A549 (cell line): Measurements from ENCODE around the gene FKBP7. TPM values are rescaled to one million over a fixed set of nuclear protein-coding genes. Genes with fewer than 3 reads are reported as not detected.
"Not testable (repeated sequence)": the region's sequence is repeated elsewhere in the genome, so short reads cannot be mapped to it uniquely, and the experiment has no call there.

Source experiments
- ATAC-seq, 2 experiments: fragments of 200-7000 bp in 1 of 2; fragments of >200 bp in 1 of 2; cut with Nextera tagmentation in 1 of 2; cut with Tn5 transposase in 1 of 2; 3 replicates each; pipeline versions ENCODE4 v1.8.0 to v1.9.1; 2018 to 2020; ENCODE audit warnings: mild to moderate bottlenecking in 1 of 2, moderate library complexity in 1 of 2
- CTCF ChIA-PET: fragments of 300-600 bp; sonication (Branson Sonifier 250); formaldehyde crosslinking; extraction: SDS; loops from one replicate; lab custom pipeline; 2021; ENCODE audit warnings: antibody characterized with exemption, inconsistent platforms; lab: Yijun Ruan, JAX
- POLR2A ChIA-PET: fragments of 350-600 bp; formaldehyde crosslinking; extraction: SDS; loops from one replicate; lab custom pipeline; 2021; ENCODE audit warnings: antibody characterized with exemption, inconsistent platforms; lab: Yijun Ruan, JAX
- DNase-seq, 2 experiments: peaks; one replicate each; pipeline versions ENCODE4 v3.0.0 to v3.0.0-alpha.2; 2011 to 2016; ENCODE audit warnings: low read depth in 1 of 2, low spot score in 1 of 2
- FAIRE-seq: peaks from 2 replicates; lab custom pipeline; 2011; peaks lifted over from hg19 to GRCh38; lab: Jason Lieb, UNC
- H3K27ac ChIP-seq, 2 experiments: fragments of >200 bp; sonication (Bioruptor Twin); formaldehyde crosslinking; 3 replicates each; pipeline ENCODE4 v1.5.1; 2016 to 2017
- H3K4me1 ChIP-seq: fragments of >200 bp; sonication (Bioruptor Twin); formaldehyde crosslinking; 3 replicates; pipeline ENCODE4 v1.6.1; 2016
- H3K4me2 ChIP-seq: fragments of >200 bp; sonication (Bioruptor Twin); formaldehyde crosslinking; 3 replicates; pipeline ENCODE4 v1.6.1; 2016
- H3K4me3 ChIP-seq: fragments of >200 bp; sonication (Bioruptor Twin); formaldehyde crosslinking; 3 replicates; pipeline ENCODE4 v1.5.1; 2016
- H3K9me3 ChIP-seq: fragments of >200 bp; sonication (Bioruptor Twin); formaldehyde crosslinking; 3 replicates; pipeline ENCODE4 v1.6.1; 2016
- CBX2 ChIP-seq: fragments of 200-600 bp; sonication (generic); IDR thresholded peaks from 2 replicates; pipeline ENCODE4 v1.6.1; 2016; ENCODE audit warnings: low read depth, mild to moderate bottlenecking, borderline replicate concordance
- CBX8 ChIP-seq: fragments of 200-600 bp; sonication (generic); IDR thresholded peaks from 2 replicates; pipeline ENCODE4 v1.6.1; 2016
- CHD2 ChIP-seq: fragments of 150-350 bp; IDR thresholded peaks from 2 replicates; pipeline ENCODE4 v1.6.1; 2014; ENCODE audit warnings: low read length; ENCODE audit not compliant: partially characterized antibody
- CHD4 ChIP-seq: fragments of 200-600 bp; sonication (generic); IDR thresholded peaks from 2 replicates; pipeline ENCODE4 v1.6.1; 2016; ENCODE audit warnings: antibody characterized with exemption, mild to moderate bottlenecking, borderline replicate concordance
- EP300 ChIP-seq, 2 experiments: fragments of >200 bp; sonication (Bioruptor Twin); formaldehyde crosslinking; IDR thresholded peaks; 2 replicates in 1 of 2; 3 replicates in 1 of 2; pipeline ENCODE4 v1.6.1; 2016 to 2017
- ESRRA ChIP-seq: fragments of 150-350 bp; IDR thresholded peaks from 2 replicates; pipeline ENCODE4 v1.6.1; 2014; ENCODE audit warnings: mild to moderate bottlenecking, low read length, borderline replicate concordance
- FOSB ChIP-seq: fragments of 250-450 bp; sonication (Bioruptor Pico); IDR thresholded peaks from 2 replicates; pipeline ENCODE4 v1.5.0; 2020; ENCODE audit warnings: mild to moderate bottlenecking, moderate library complexity
- FOSL2 ChIP-seq, 2 experiments: fragments of 450-650 bp in 1 of 2; fragments of >200 bp in 1 of 2; sonication (Bioruptor Twin) in 1 of 2; formaldehyde crosslinking; IDR thresholded peaks; 2 replicates each; pipeline versions ENCODE4 v1.5.0 to v1.6.1; 2016 to 2020; ENCODE audit warnings: mild to moderate bottlenecking in 1 of 2, moderate library complexity in 1 of 2
- FOXS1 ChIP-seq: fragments of 250-450 bp; sonication (Bioruptor Pico); IDR thresholded peaks from 2 replicates; pipeline ENCODE4 v1.5.0; 2020; ENCODE audit warnings: mild to moderate bottlenecking, moderate library complexity
- HMGXB4 ChIP-seq: fragments of 250-450 bp; sonication (Bioruptor Pico); IDR thresholded peaks from 2 replicates; pipeline ENCODE4 v1.5.0; 2021; ENCODE audit warnings: mild to moderate bottlenecking, moderate library complexity, borderline replicate concordance
- KDM1A ChIP-seq: fragments of 200-600 bp; sonication (generic); IDR thresholded peaks from 2 replicates; pipeline ENCODE4 v1.6.1; 2016; ENCODE audit warnings: low read depth, mild to moderate bottlenecking
- MAZ ChIP-seq: fragments of 150-350 bp; IDR thresholded peaks from 2 replicates; pipeline ENCODE4 v1.6.1; 2014; ENCODE audit warnings: antibody characterized with exemption, low read depth, low read length, borderline replicate concordance
- NFE2L2 ChIP-seq: fragments of 150-350 bp; conservative IDR thresholded peaks from 2 replicates; pipeline ENCODE4 v1.6.1; 2014; ENCODE audit warnings: low read length
- PBX3 ChIP-seq: IDR thresholded peaks from 2 replicates; pipeline ENCODE4 v1.6.1; 2012
- PHF8 ChIP-seq: fragments of 200-600 bp; sonication (generic); IDR thresholded peaks from 2 replicates; pipeline ENCODE4 v1.6.1; 2016; ENCODE audit warnings: low read depth, mild to moderate bottlenecking, antibody characterized with exemption, moderate library complexity, borderline replicate concordance
- TFCP2L1 ChIP-seq: fragments of 250-450 bp; sonication (Bioruptor Pico); IDR thresholded peaks from 2 replicates; pipeline ENCODE4 v1.5.0; 2021; ENCODE audit warnings: mild to moderate bottlenecking
- ZC3H11A ChIP-seq: fragments of 450-650 bp; IDR thresholded peaks from 2 replicates; pipeline ENCODE4 v1.6.1; 2014; ENCODE audit warnings: antibody characterized with exemption, mild to moderate bottlenecking
- WGBS: methylation state at CpG from one replicate; pipeline ENCODE4 v1.1.6; 2017; ENCODE audit errors: missing lambda C conversion rate; 5-methylcytosine and 5-hydroxymethylcytosine counted together
- polyA plus RNA-seq, 4 experiments: library from polyadenylated mRNA; depleted of rRNA in 3 of 4; stranded (reverse); fragments of >200 nt; fragmentation: RNase III in 1 of 4; extraction: RNeasy Plus Mini Kit Qiagen cat#74134 plus additional on column Dnase treatment in 1 of 4; gene quantifications; 2 replicates in 3 of 4; 3 replicates in 1 of 4; pipeline ENCODE4 v1.2.3, GENCODE V29; 2011 to 2017

FKBP7 gene
- polyA plus RNA-seq, 2 of the 4 experiments (the other 2 are of a cell fraction): 15.2 to 23.7 TPM

- TF ChIP-seq TFCP2L1 (CRISPR knock-in tag) (no peak), ZC3H11A (no peak), CBX2 (no peak), PHF8 (no peak), KDM1A (no peak), CHD2 (no peak), FOXS1 (CRISPR knock-in tag) (no peak), FOSB (no peak), FOSL2 (IDR thresholded peaks at IDR 0.05) (no peak), FOSL2 (CRISPR knock-in tag; IDR thresholded peaks at IDR 0.05) (no peak), NFE2L2 (no peak), MAZ (no peak), PBX3 (no peak), EP300 (IDR thresholded peaks at IDR 0.05) (no peak), HMGXB4 (CRISPR knock-in tag) (no peak), CBX8 (no peak), CHD4 (no peak), ESRRA (no peak)
- 81% methylated on average over 4 of the region's 4 CpGs for WGBS
- H3K9me3 ChIP-seq: no peaks in the 10 kb centered on the region
- no peak overlapping the region for H3K27ac ChIP-seq
- no peak overlapping the region for H3K4me3 ChIP-seq
- ChIA-PET POLR2A (no interaction called here), CTCF (interaction anchor here (1.2 kb wide), 1 partner anchor 14 kb away, joined by 3 read pairs; no protein-coding TSS in a partner anchor)
- ATAC-seq: no peak
- no peak for FAIRE-seq
- no peaks in the 10 kb centered on the region for H3K4me1 ChIP-seq
- no peak for DNase-seq
- no peak overlapping the region for H3K4me2 ChIP-seq
Observed at GRCh38 chr2:178526256-178526655, 47.9 kb upstream of the FKBP7 start.

- H3K9me3 ChIP-seq, FAIRE-seq, H3K4me1 ChIP-seq, DNase-seq, H3K4me2 ChIP-seq, ATAC-seq, H3K27ac ChIP-seq, H3K4me3 ChIP-seq, POLR2A ChIA-PET: not testable (repeated sequence)
- WGBS: 95% methylated on average over 1 of the region's 1 CpG
- CTCF ChIA-PET: interaction anchor here (1.2 kb wide), 1 partner anchor 15 kb away, joined by 3 read pairs; no protein-coding TSS in a partner anchor
Observed at GRCh38 chr2:178525460-178525859, 47.1 kb upstream of the FKBP7 start.

GRCh38 chr2:178525010-178525409, 46.6 kb upstream of the FKBP7 start:
- H3K27ac ChIP-seq, DNase-seq, FAIRE-seq, ATAC-seq, CTCF ChIA-PET, H3K4me1 ChIP-seq, H3K9me3 ChIP-seq, H3K4me2 ChIP-seq, H3K4me3 ChIP-seq: not testable (repeated sequence)
- POLR2A ChIA-PET: interaction anchor here (0.6 kb wide), 1 partner anchor 597 kb away, joined by 4 read pairs; no protein-coding TSS in a partner anchor
- WGBS: 89% methylated on average over 4 of the region's 5 CpGs
